GM18870 (cell line): ENCODE data around the gene YWHAQ.
A peak's percentile ranks its signal among the peaks of the same experiment; 100 is the strongest.
"Not testable (repeated sequence)": the region's sequence is repeated elsewhere in the genome, so short reads cannot be mapped to it uniquely, and the experiment has no call there.

Experiments
- ATAC-seq: cut with Tn5 transposase; IDR thresholded peaks from one replicate; pipeline ENCODE4 v1.9.1; 2021; ENCODE audit warnings: moderate library complexity; ENCODE audit not compliant: unreplicated experiment

YWHAQ gene

GRCh38 chr2:9594366-9595054 lies 36.3 kb downstream of the YWHAQ start:
- no peak for ATAC-seq

- ATAC-seq: no peak
Observed at GRCh38 chr2:9593925-9594324, 36.9 kb downstream of the YWHAQ start.

GRCh38 chr2:9592699-9593098 lies 38.1 kb downstream of the YWHAQ start:
- ATAC-seq: no peak

- no peak for ATAC-seq
Observed at GRCh38 chr2:9590641-9591040, 40.2 kb downstream of the YWHAQ start.

GRCh38 chr2:9586465-9586864 lies 44.3 kb downstream of the YWHAQ start:
- ATAC-seq: no peak

GRCh38 chr2:9585486-9585885 lies 45.3 kb downstream of the YWHAQ start:
- no peak for ATAC-seq

- ATAC-seq: not testable (repeated sequence)
Observed at GRCh38 chr2:9584902-9585301, 45.9 kb downstream of the YWHAQ start.

- ATAC-seq: no peak
Observed at GRCh38 chr2:9582624-9583023, 48.2 kb downstream of the YWHAQ start.

- no peak for ATAC-seq
Observed at GRCh38 chr2:9578467-9579235, 52.1 kb downstream of the YWHAQ start.

- no peak for ATAC-seq
Observed at GRCh38 chr2:9574331-9574730, 56.5 kb downstream of the YWHAQ start.

GRCh38 chr2:9573840-9574239 lies 57.0 kb downstream of the YWHAQ start:
- ATAC-seq: no peak

- no peak for ATAC-seq
Observed at GRCh38 chr2:9573013-9573720, 57.6 kb downstream of the YWHAQ start.

GRCh38 chr2:9570182-9571060 lies 60.4 kb downstream of the YWHAQ start:
- no peak for ATAC-seq

- no peak for ATAC-seq
Observed at GRCh38 chr2:9565436-9566153, 65.2 kb downstream of the YWHAQ start.

GRCh38 chr2:9560628-9561027 lies 70.2 kb downstream of the YWHAQ start:
- no peak for ATAC-seq

GRCh38 chr2:9558948-9559381 lies 71.8 kb downstream of the YWHAQ start:
- no peak for ATAC-seq

GRCh38 chr2:9556121-9556743 lies 74.6 kb downstream of the YWHAQ start:
- peak; percentile 21 for ATAC-seq

- peak; percentile 70 for ATAC-seq
Observed at GRCh38 chr2:9555297-9556120, 75.3 kb downstream of the YWHAQ start, which contains the start of gene ADAM17. TSS of gene ADAM17 (minus strand) at chr2:9555830. CDS start at chr2:9555605, 225 bp downstream.

GRCh38 chr2:9554921-9555296 lies 75.9 kb downstream of the YWHAQ start:
- ATAC-seq: no peak
